Pulmonary artery endothelial cell (primary cell): Measurements from ENCODE around the gene GOLT1A. TPM values are rescaled to one million over a fixed set of nuclear protein-coding genes. Genes with fewer than 3 reads are reported as not detected.

Source experiments
- DNase-seq: peaks from one replicate; pipeline ENCODE4 v3.0.0-alpha.2; 2011; ENCODE audit warnings: low read depth, low spot score
- total RNA-seq: library from RNA; depleted of rRNA; stranded (reverse); fragments of >200 nt; gene quantifications from 2 replicates; pipeline ENCODE4 v1.2.3, GENCODE V29; 2014

GOLT1A gene
- total RNA-seq, 1 donor from 2014 or later, result not detected

GRCh38 chr1:204161609-204162493 is 51.9 kb downstream of the GOLT1A start:
- no peak for DNase-seq

- no peak for DNase-seq
Measured at GRCh38 chr1:204157962-204158361, 55.8 kb downstream of the GOLT1A start.

- DNase-seq, result no peak
Measured at GRCh38 chr1:204155881-204156280, 57.9 kb downstream of the GOLT1A start.

- DNase-seq, result no peak
Measured at GRCh38 chr1:204154568-204155255, 59.1 kb downstream of the GOLT1A start.

GRCh38 chr1:204153667-204154066 is 60.1 kb downstream of the GOLT1A start:
- DNase-seq, result no peak

- DNase-seq, result no peak
Measured at GRCh38 chr1:204152310-204153044, 61.3 kb downstream of the GOLT1A start.

- DNase-seq, result no peak
Measured at GRCh38 chr1:204151552-204152309, 62.1 kb downstream of the GOLT1A start, which contains the start of gene ETNK2. Gene ETNK2 (minus strand): TSS chr1:204152044. CDS start chr1:204151852, 192 bp downstream.

GRCh38 chr1:204150702-204151551 is 62.9 kb downstream of the GOLT1A start:
- no peak for DNase-seq

GRCh38 chr1:204149635-204150565 is 63.9 kb downstream of the GOLT1A start:
- no peak for DNase-seq

- no peak for DNase-seq
Measured at GRCh38 chr1:204149107-204149506, 64.7 kb downstream of the GOLT1A start.

Other genes starting within 250 kb of the GOLT1A start
- 9.1 and 10.1 TPM in 2 replicates for gene SOX13, start 140.9 kb downstream of the GOLT1A start, total RNA-seq
- gene ETNK2, start 61.9 kb downstream of the GOLT1A start, total RNA-seq, result 13.5 and 14.2 TPM in 2 replicates
- not detected in 2 replicates for gene REN, start 47.7 kb downstream of the GOLT1A start, total RNA-seq
- gene KISS1, start 17.5 kb downstream of the GOLT1A start, total RNA-seq, result 0.67 and 0.79 TPM in 2 replicates
- 5.7 and 6.8 TPM in 2 replicates for gene PLEKHA6, start 145.9 kb upstream of the GOLT1A start, total RNA-seq
- 34.6 and 37.5 TPM in 2 replicates for gene PPP1R15B, start 197.8 kb upstream of the GOLT1A start, total RNA-seq